Fibroblast of lung (primary cell): ENCODE results near the gene KCNJ5. TPM values are rescaled to one million over a fixed set of nuclear protein-coding genes. Genes with fewer than 3 reads are reported as not detected.
A peak's percentile ranks its signal among the peaks of the same experiment; 100 is the strongest.

Source experiments
- DNase-seq, 2 donors: peaks; one replicate each; pipeline versions ENCODE4 v3.0.0 to v3.0.0-alpha.2; 2010; ENCODE audit warnings: low read depth in 2 of 2
- H2AFZ ChIP-seq: 2 replicates; pipeline ENCODE4 v1.5.1; 2012; ENCODE audit warnings: low read length, control low read depth, inconsistent platforms
- H3K27ac ChIP-seq: 2 replicates; pipeline ENCODE4 v1.5.1; 2011; ENCODE audit warnings: low read length, control low read depth; ENCODE audit not compliant: insufficient read depth
- H3K27me3 ChIP-seq: 2 replicates; pipeline ENCODE4 v1.5.1; 2011; ENCODE audit warnings: mild to moderate bottlenecking, low read length; ENCODE audit not compliant: control insufficient read depth, insufficient read depth
- H3K36me3 ChIP-seq: 2 replicates; pipeline ENCODE4 v1.5.1; 2011; ENCODE audit warnings: low read length; ENCODE audit not compliant: control insufficient read depth, insufficient read depth
- H3K4me1 ChIP-seq: 2 replicates; pipeline ENCODE4 v1.5.1; 2011; ENCODE audit warnings: low read length; ENCODE audit not compliant: control insufficient read depth, insufficient read depth; ENCODE audit errors: extremely low read depth
- H3K4me2 ChIP-seq: 2 replicates; pipeline ENCODE4 v1.5.1; 2011; ENCODE audit warnings: low read length, control low read depth; ENCODE audit not compliant: insufficient read depth; ENCODE audit errors: extremely low read depth
- H3K4me3 ChIP-seq, 4 experiments: fragments of 200-600 bp in 1 of 4; sonication (generic) in 1 of 4; replicated peaks in 1 of 4; 2 replicates each; pipeline ENCODE4 v1.5.1; 2011 to 2016; ENCODE audit warnings: low read length in 4 of 4, low read depth in 3 of 4, mild to moderate bottlenecking in 3 of 4, control low read depth in 2 of 4, inconsistent platforms in 1 of 4, mixed read lengths in 1 of 4; ENCODE audit not compliant: insufficient read depth in 1 of 4; ENCODE audit errors: control extremely low read depth in 1 of 4
- H3K79me2 ChIP-seq: 2 replicates; pipeline ENCODE4 v1.5.1; 2012; ENCODE audit warnings: mild to moderate bottlenecking, low read length, inconsistent platforms; ENCODE audit not compliant: control insufficient read depth, insufficient read depth
- H3K9ac ChIP-seq: 2 replicates; pipeline ENCODE4 v1.5.1; 2011; ENCODE audit warnings: mild to moderate bottlenecking, low read length, control low read depth; ENCODE audit not compliant: insufficient read depth
- H3K9me3 ChIP-seq: 2 replicates; pipeline ENCODE4 v1.5.1; 2012; ENCODE audit warnings: low read depth, low read length; ENCODE audit not compliant: control insufficient read depth, insufficient read depth
- H4K20me1 ChIP-seq: 2 replicates; pipeline ENCODE4 v1.5.1; 2011; ENCODE audit warnings: low read length; ENCODE audit not compliant: control insufficient read depth, insufficient read depth; ENCODE audit errors: extremely low read depth
- EZH2 ChIP-seq: IDR thresholded peaks from 2 replicates; pipeline ENCODE4 v1.5.1; 2012; ENCODE audit warnings: low read length, control low read depth, mild to moderate bottlenecking; ENCODE audit errors: missing control alignments
- polyA plus RNA-seq, 2 donors: library from polyadenylated mRNA; depleted of rRNA in 1 of 2; stranded (reverse) in 1 of 2; unstranded in 1 of 2; fragments of >200 nt; gene quantifications; 2 replicates each; pipeline ENCODE4 v1.2.1, GENCODE V29; 2011 to 2012; ENCODE audit warnings: missing spikeins in 1 of 2
- total RNA-seq: library from RNA; depleted of rRNA; stranded (reverse); fragments of >200 nt; gene quantifications from 2 replicates; pipeline ENCODE4 v1.2.1, GENCODE V29; 2014
- TF ChIP-seq, protein P1 (sequence below), 2 donors: IDR thresholded peaks in 1 of 2; conservative IDR thresholded peaks in 1 of 2; 1 replicate in 1 of 2; 2 replicates in 1 of 2; pipeline ENCODE4 v1.5.1; 2011 to 2012; ENCODE audit warnings: low read length in 2 of 2, control low read depth in 1 of 2, inconsistent platforms in 1 of 2, low read depth in 1 of 2, mild to moderate bottlenecking in 1 of 2

KCNJ5 gene
- total and polyA plus RNA-seq, 2 donors (not counting 1 experiment from before 2014, with no cell fraction given) = 0.24 to 0.33 TPM

DNA sequence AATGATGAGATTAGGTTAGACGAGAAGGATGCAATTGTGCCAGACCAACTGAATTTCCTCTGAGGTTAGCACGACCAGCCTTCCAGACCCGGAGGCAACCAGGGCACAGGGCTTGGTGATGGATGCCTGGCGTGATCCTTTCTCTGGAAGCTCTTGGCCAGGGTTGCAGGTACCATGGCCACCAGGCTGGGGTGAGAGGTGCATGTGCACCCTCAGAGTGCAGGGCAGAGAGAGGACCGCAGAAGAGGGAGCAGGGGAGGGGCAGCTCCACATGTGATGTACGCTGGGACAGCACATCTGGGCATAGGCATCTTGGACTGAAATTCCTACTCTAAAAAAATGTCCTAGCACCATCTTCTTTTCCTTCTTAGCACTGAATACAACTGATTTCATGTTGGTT lies 34.9 kb upstream of the KCNJ5 start:
- no peaks in the 10 kb centered on the region for H3K79me2 ChIP-seq
- no peak overlapping the region for H3K27ac ChIP-seq
- no peak overlapping the region for H3K4me2 ChIP-seq
- H3K27me3 ChIP-seq = peaks cover 8% of the 10 kb centered on the region
- no peaks in the 10 kb centered on the region for H3K4me1 ChIP-seq
- H3K9ac ChIP-seq = no peak overlapping the region
- H4K20me1 ChIP-seq = no peaks in the 10 kb centered on the region
- no peak overlapping the region for H3K4me3 ChIP-seq
- no peak for DNase-seq
- no peaks in the 10 kb centered on the region for H3K36me3 ChIP-seq
- no peak for TF ChIP-seq EZH2
- TF ChIP-seq, protein P1, sequence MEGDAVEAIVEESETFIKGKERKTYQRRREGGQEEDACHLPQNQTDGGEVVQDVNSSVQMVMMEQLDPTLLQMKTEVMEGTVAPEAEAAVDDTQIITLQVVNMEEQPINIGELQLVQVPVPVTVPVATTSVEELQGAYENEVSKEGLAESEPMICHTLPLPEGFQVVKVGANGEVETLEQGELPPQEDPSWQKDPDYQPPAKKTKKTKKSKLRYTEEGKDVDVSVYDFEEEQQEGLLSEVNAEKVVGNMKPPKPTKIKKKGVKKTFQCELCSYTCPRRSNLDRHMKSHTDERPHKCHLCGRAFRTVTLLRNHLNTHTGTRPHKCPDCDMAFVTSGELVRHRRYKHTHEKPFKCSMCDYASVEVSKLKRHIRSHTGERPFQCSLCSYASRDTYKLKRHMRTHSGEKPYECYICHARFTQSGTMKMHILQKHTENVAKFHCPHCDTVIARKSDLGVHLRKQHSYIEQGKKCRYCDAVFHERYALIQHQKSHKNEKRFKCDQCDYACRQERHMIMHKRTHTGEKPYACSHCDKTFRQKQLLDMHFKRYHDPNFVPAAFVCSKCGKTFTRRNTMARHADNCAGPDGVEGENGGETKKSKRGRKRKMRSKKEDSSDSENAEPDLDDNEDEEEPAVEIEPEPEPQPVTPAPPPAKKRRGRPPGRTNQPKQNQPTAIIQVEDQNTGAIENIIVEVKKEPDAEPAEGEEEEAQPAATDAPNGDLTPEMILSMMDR (conservative IDR thresholded peaks at IDR 0.05 in 1 of 2, IDR thresholded peaks at IDR 0.05 in 1 of 2; ENCODE audit: low read depth in 1 of 2, low read length in 2 of 2) = no peak
- no peak overlapping the region for H2AFZ ChIP-seq
- no peaks in the 10 kb centered on the region for H3K9me3 ChIP-seq

DNA sequence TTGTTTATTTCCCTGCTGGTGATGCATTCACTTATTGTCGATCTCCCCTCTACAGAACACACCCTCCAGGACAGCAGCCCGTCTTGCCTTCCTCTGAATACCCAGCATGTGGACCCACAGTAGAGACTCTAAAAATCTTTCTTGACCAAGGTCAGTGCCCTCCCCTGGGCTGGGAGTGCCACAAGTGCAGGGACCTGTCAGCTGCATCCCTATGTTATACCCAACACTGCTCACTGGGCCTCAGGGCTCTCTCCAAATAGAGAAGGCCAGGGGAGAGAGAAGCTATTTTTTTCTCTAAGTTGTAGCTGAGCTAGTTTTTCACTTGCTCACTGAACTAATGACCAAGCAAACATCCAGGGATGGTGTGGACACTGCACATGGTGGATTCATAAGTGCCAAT lies 33.8 kb upstream of the KCNJ5 start:
- Histone ChIP-seq H3K27ac (no peak overlapping the region), H3K4me2 (no peak overlapping the region), H3K79me2 (no peaks in the 10 kb centered on the region), H3K4me1 (no peaks in the 10 kb centered on the region), H2AFZ (no peak overlapping the region), H3K36me3 (no peaks in the 10 kb centered on the region), H3K9me3 (no peaks in the 10 kb centered on the region), H3K4me3 (no peak overlapping the region), H4K20me1 (no peaks in the 10 kb centered on the region), H3K27me3 (peaks cover 8% of the 10 kb centered on the region), H3K9ac (no peak overlapping the region)
- no peak for DNase-seq
- no peak for TF ChIP-seq EZH2
- TF ChIP-seq, protein P1 (conservative IDR thresholded peaks at IDR 0.05 in 1 of 2, IDR thresholded peaks at IDR 0.05 in 1 of 2; ENCODE audit: low read depth in 1 of 2, low read length in 2 of 2) = no peak

DNA sequence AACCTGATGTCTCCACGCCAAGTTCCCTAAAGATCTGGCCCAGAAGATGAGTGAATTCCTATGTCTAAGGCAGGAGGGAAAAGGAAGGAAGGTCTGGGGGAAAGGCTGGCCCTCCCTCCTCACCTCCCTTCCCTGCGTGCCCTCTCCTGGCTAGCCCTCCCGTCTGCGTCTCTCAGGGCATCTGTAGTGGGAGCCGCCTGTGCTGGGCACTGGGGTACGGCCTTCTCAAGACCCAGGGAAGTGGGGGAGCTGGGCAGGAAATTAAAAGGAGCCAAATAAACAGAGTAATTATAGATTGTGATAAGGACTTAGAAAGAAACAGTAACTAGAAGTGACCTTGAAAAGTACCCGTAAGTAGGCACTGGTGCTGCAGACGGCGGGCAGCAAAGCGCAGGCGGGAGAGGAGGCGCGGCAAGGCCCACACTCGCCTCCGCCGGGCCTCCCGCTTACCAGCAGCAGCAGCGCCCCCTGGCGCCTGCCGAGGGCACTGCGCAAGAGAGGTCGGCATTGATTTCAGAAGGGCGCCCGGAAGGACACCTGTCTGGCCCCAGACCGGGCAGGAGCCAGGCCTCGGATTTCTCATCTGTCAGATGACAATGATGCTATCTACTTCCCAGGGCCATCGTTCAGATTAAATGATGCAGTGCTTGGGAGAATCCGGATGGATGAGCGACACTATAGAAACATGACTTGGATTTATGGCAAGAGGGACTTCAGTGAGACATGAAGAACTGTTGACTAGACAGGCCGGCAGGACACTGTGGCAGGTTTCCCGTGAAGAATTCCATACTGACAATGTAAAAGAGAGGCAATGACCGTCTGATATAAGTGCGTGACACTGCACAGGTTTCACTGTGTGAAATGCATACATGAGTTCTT lies 31.4 kb upstream of the KCNJ5 start:
- H3K36me3 ChIP-seq = no peaks in the 10 kb centered on the region
- H3K4me3 ChIP-seq = no peak overlapping the region
- H3K79me2 ChIP-seq = no peaks in the 10 kb centered on the region
- H3K9me3 ChIP-seq = no peaks in the 10 kb centered on the region
- H4K20me1 ChIP-seq = no peaks in the 10 kb centered on the region
- H2AFZ ChIP-seq = no peak overlapping the region
- no peak overlapping the region for H3K27ac ChIP-seq
- peaks cover 8% of the 10 kb centered on the region for H3K27me3 ChIP-seq
- DNase-seq = peak; percentile 43 to 54
- no peak overlapping the region for H3K9ac ChIP-seq
- H3K4me1 ChIP-seq = peaks cover 2% of the 10 kb centered on the region
- H3K4me2 ChIP-seq = no peak overlapping the region
- TF ChIP-seq, protein P1 (conservative IDR thresholded peaks at IDR 0.05 in 1 of 2, IDR thresholded peaks at IDR 0.05 in 1 of 2; ENCODE audit: low read depth in 1 of 2, low read length in 2 of 2) = peak; percentile 62 to 84
- TF ChIP-seq EZH2 = no peak
